ENCODE measurements around the gene LAMTOR5.

Gene LAMTOR5

DNA sequence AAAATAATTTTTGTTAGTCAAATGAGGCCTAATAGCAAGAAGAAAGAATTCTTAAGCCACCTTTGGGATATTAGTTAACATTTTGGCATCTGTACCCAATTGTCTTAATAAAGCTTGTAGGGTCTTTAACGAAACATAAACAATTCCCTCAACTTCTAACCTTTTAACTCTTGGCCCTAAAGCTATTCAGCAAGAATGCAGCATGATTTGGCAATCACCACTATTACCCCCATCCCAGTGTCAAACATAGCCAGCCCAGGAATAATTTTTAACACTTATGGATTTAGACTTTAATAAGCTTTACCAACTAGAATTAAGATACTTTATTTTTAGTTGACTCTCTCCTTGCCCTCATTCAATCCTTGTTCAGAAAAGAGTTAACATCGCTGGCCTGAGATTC lies 14.2 kb downstream of the LAMTOR5 start:
- Histone ChIP-seq H2BK15ac (ENCODE audit: low read length) (no peak overlapping the region), H3K23ac (ENCODE audit: low read depth, low read length, poor library complexity) (no peak overlapping the region), H3K4me2 (ENCODE audit: insufficient read depth, low read length, poor library complexity, severe bottlenecking) (no peak overlapping the region), H3K4me3 (ENCODE audit: low read length in 2 of 2) (no peak overlapping the region), H3K4ac (ENCODE audit: low read length) (no peak overlapping the region), H3K9me3 (replicated peaks in 1 of 2; ENCODE audit: control insufficient read depth in 2 of 2, insufficient read depth in 1 of 2, low read depth in 1 of 2, low read length in 2 of 2) (no peaks in the 10 kb centered on the region), H3K18ac (ENCODE audit: low read length) (no peak overlapping the region), H2BK12ac (ENCODE audit: low read length) (no peak overlapping the region), H3K27me3 (ENCODE audit: control insufficient read depth in 3 of 3, insufficient read depth in 3 of 3, low read depth in 1 of 3, low read length in 3 of 3) (no peaks in the 10 kb centered on the region), H2AK5ac (ENCODE audit: low read depth, low read length) (no peak overlapping the region), H3K79me1 (ENCODE audit: low read depth, low read length) (no peaks in the 10 kb centered on the region), H3K27ac (replicated peaks; ENCODE audit: low read length) (no peak overlapping the region), H2BK120ac (ENCODE audit: low read depth, low read length) (no peak overlapping the region), H3K4me1 (ENCODE audit: control insufficient read depth in 2 of 2, insufficient read depth in 1 of 2, low read depth in 1 of 2, low read length in 2 of 2) (peaks cover 0 to 2% of the 10 kb centered on the region in 2 donors), H4K8ac (ENCODE audit: low read depth, low read length) (no peak overlapping the region), H3K36me3 (replicated peaks in 1 of 2; ENCODE audit: control insufficient read depth in 2 of 2, insufficient read depth in 2 of 2, low read length in 2 of 2) (peaks cover 0 to 21% of the 10 kb centered on the region in 2 donors), H4K91ac (ENCODE audit: low read depth, low read length, poor library complexity) (no peak overlapping the region), H2BK5ac (ENCODE audit: low read length) (no peak overlapping the region), H2AFZ (ENCODE audit: low read length) (no peak overlapping the region), H3K14ac (ENCODE audit: low read length) (no peak overlapping the region), H3K9ac (ENCODE audit: low read depth, low read length, poor library complexity) (no peak overlapping the region)
- no CpG with 5 or more reads among the region's 2 CpGs for WGBS, 2 donors (ENCODE audit: extremely low coverage in 2 of 2, insufficient read length in 2 of 2, insufficient replicate concordance in 1 of 2)
- DNase-seq (ENCODE audit: low spot score) = no peak

DNA sequence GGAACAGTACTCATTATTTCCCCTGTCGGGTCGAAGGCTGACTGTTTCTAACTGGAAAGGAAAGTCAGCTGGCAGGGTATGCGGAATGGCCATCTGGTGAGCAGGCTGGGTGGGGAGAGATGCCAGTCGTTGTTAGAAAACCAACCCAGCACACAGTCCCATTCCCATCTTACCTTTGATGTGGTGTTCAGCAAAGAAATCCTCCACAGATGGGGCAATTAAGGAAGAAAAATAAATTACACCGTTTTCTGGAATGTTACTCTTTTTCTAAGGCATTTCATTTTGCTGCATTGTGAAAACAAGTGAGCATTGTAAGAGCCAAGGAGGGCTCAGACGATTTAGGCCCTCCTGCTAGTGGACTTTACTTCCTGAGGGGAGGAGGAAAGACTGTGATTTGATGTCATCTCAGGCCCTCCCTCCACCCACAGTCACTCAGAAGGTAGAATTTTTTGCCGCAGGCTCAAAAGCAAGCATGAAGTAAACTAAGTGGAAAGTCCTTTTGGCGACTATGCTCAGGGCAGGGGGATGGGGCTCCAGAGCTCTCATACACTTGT lies 16.7 kb downstream of the LAMTOR5 start, which contains the start of gene SLC16A4:
Gene SLC16A4 (minus strand): TSS at position 335 of the 554 bp plus-strand sequence. CDS start 1,703 bp downstream, outside the sequence.
- H2BK15ac ChIP-seq (ENCODE audit: low read length) = no peak within 1 kb of the TSS
- no peak within 1 kb of the TSS for H3K4me3 ChIP-seq (ENCODE audit: low read length in 2 of 2)
- H3K4me1 ChIP-seq (ENCODE audit: control insufficient read depth in 2 of 2, insufficient read depth in 1 of 2, low read depth in 1 of 2, low read length in 2 of 2) = peaks cover 0 to 2% of the 10 kb centered on the region in 2 donors
- H2AK5ac ChIP-seq (ENCODE audit: low read depth, low read length) = no peak within 1 kb of the TSS
- peak within 1 kb of the TSS; percentile 45 for H2AFZ ChIP-seq (ENCODE audit: low read length)
- H2BK120ac ChIP-seq (ENCODE audit: low read depth, low read length) = no peak within 1 kb of the TSS
- no peaks in the 10 kb centered on the region for H3K9me3 ChIP-seq (replicated peaks in 1 of 2; ENCODE audit: control insufficient read depth in 2 of 2, insufficient read depth in 1 of 2, low read depth in 1 of 2, low read length in 2 of 2)
- H4K8ac ChIP-seq (ENCODE audit: low read depth, low read length) = no peak within 1 kb of the TSS
- H2BK12ac ChIP-seq (ENCODE audit: low read length) = no peak within 1 kb of the TSS
- no peak within 1 kb of the TSS for H2BK5ac ChIP-seq (ENCODE audit: low read length)
- DNase-seq (ENCODE audit: low spot score) = no peak
- no peak within 1 kb of the TSS for H3K9ac ChIP-seq (ENCODE audit: low read depth, low read length, poor library complexity)
- no peak within 1 kb of the TSS for H3K4ac ChIP-seq (ENCODE audit: low read length)
- H4K91ac ChIP-seq (ENCODE audit: low read depth, low read length, poor library complexity) = no peak within 1 kb of the TSS
- no peak within 1 kb of the TSS for H3K18ac ChIP-seq (ENCODE audit: low read length)
- peaks cover 0 to 15% of the 10 kb centered on the region in 2 donors for H3K36me3 ChIP-seq (replicated peaks in 1 of 2; ENCODE audit: control insufficient read depth in 2 of 2, insufficient read depth in 2 of 2, low read length in 2 of 2)
- no peak within 1 kb of the TSS for H3K27ac ChIP-seq (replicated peaks; ENCODE audit: low read length)
- H3K4me2 ChIP-seq (ENCODE audit: insufficient read depth, low read length, poor library complexity, severe bottlenecking) = no peak within 1 kb of the TSS
- no peaks in the 10 kb centered on the region for H3K27me3 ChIP-seq (ENCODE audit: control insufficient read depth in 3 of 3, insufficient read depth in 3 of 3, low read depth in 1 of 3, low read length in 3 of 3)
- no peak within 1 kb of the TSS for H3K23ac ChIP-seq (ENCODE audit: low read depth, low read length, poor library complexity)
- H3K79me1 ChIP-seq (ENCODE audit: low read depth, low read length) = no peaks in the 10 kb centered on the region
- WGBS, 2 donors (ENCODE audit: extremely low coverage in 2 of 2, insufficient read length in 2 of 2, insufficient replicate concordance in 1 of 2) = no CpG with 5 or more reads among the region's 8 CpGs
- no peak within 1 kb of the TSS for H3K14ac ChIP-seq (ENCODE audit: low read length)

DNA sequence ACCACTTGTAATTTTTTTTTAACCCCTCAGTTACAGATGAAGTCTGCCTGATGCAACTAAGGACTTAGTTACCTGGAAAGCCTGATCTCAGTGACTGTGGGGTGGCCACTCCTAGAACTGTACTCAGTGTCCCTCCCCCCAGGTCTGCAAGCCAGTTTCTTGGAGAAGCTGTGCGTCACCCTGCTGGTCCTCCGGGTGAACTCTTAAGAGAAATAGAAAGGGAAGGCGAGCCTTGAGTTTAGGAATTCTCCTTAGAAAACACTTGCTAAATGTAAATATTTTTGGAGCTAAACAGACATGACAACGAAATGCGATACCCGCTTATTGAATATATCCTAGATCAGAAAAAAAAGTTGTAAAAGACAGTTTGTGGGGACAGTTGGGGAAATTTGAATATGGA lies 17.4 kb downstream of the LAMTOR5 start:
- H3K14ac ChIP-seq (ENCODE audit: low read length) = no peak overlapping the region
- H3K9ac ChIP-seq (ENCODE audit: low read depth, low read length, poor library complexity) = no peak overlapping the region
- H3K18ac ChIP-seq (ENCODE audit: low read length) = no peak overlapping the region
- no peak overlapping the region for H4K91ac ChIP-seq (ENCODE audit: low read depth, low read length, poor library complexity)
- no peaks in the 10 kb centered on the region for H3K79me1 ChIP-seq (ENCODE audit: low read depth, low read length)
- no CpG with 5 or more reads among the region's 6 CpGs for WGBS, 2 donors (ENCODE audit: extremely low coverage in 2 of 2, insufficient read length in 2 of 2, insufficient replicate concordance in 1 of 2)
- H3K23ac ChIP-seq (ENCODE audit: low read depth, low read length, poor library complexity) = no peak overlapping the region
- no peak for DNase-seq (ENCODE audit: low spot score)
- no peak overlapping the region for H2AFZ ChIP-seq (ENCODE audit: low read length)
- no peak overlapping the region for H2BK12ac ChIP-seq (ENCODE audit: low read length)
- no peak overlapping the region for H3K4ac ChIP-seq (ENCODE audit: low read length)
- no peak overlapping the region for H2BK120ac ChIP-seq (ENCODE audit: low read depth, low read length)
- H3K27ac ChIP-seq (replicated peaks; ENCODE audit: low read length) = no peak overlapping the region
- peaks cover 0 to 2% of the 10 kb centered on the region in 2 donors for H3K4me1 ChIP-seq (ENCODE audit: control insufficient read depth in 2 of 2, insufficient read depth in 1 of 2, low read depth in 1 of 2, low read length in 2 of 2)
- peaks cover 0 to 11% of the 10 kb centered on the region in 2 donors for H3K36me3 ChIP-seq (replicated peaks in 1 of 2; ENCODE audit: control insufficient read depth in 2 of 2, insufficient read depth in 2 of 2, low read length in 2 of 2)
- no peak overlapping the region for H3K4me3 ChIP-seq (ENCODE audit: low read length in 2 of 2)
- H2BK15ac ChIP-seq (ENCODE audit: low read length) = no peak overlapping the region
- H2BK5ac ChIP-seq (ENCODE audit: low read length) = no peak overlapping the region
- no peak overlapping the region for H2AK5ac ChIP-seq (ENCODE audit: low read depth, low read length)
- no peak overlapping the region for H4K8ac ChIP-seq (ENCODE audit: low read depth, low read length)
- H3K27me3 ChIP-seq (ENCODE audit: control insufficient read depth in 3 of 3, insufficient read depth in 3 of 3, low read depth in 1 of 3, low read length in 3 of 3) = no peaks in the 10 kb centered on the region
- no peak overlapping the region for H3K4me2 ChIP-seq (ENCODE audit: insufficient read depth, low read length, poor library complexity, severe bottlenecking)
- H3K9me3 ChIP-seq (replicated peaks in 1 of 2; ENCODE audit: control insufficient read depth in 2 of 2, insufficient read depth in 1 of 2, low read depth in 1 of 2, low read length in 2 of 2) = no peaks in the 10 kb centered on the region

DNA sequence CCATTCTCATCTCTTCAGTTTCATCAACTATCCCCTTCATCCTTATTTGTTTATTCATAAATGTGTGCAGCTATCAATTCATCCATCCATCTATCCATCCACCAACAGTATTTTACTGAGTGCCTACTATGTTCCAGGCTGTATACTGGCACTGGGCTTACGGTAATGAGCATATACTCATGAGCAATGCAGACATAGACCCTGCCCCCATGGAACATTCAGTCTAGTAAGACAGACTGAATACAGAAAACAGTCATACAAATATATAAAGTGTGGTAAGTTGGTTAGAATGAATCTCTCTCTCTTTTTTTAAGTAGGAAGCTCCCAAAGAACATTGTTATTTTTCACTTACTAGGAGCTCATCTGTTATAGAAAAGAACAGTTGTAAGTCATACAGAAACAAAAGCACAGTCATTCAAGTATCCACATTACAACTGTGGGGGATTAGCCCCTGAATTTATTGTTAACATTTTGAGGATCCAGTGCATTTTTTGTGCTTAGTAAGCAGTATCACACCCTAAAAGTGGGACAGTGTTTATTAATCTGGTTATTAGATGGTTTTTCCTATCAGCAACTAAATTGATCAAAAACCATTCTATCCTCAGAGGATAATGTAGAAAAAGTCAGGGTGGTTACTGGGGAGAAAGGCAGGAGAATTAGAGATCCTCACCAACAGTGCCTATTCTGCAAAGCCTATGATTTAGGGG lies 20.3 kb downstream of the LAMTOR5 start:
- Histone ChIP-seq H3K4ac (ENCODE audit: low read length) (no peak overlapping the region), H3K79me1 (ENCODE audit: low read depth, low read length) (no peaks in the 10 kb centered on the region), H4K8ac (ENCODE audit: low read depth, low read length) (no peak overlapping the region), H4K91ac (ENCODE audit: low read depth, low read length, poor library complexity) (no peak overlapping the region), H3K36me3 (replicated peaks in 1 of 2; ENCODE audit: control insufficient read depth in 2 of 2, insufficient read depth in 2 of 2, low read length in 2 of 2) (peaks cover 0 to 8% of the 10 kb centered on the region in 2 donors), H3K27ac (replicated peaks; ENCODE audit: low read length) (no peak overlapping the region), H2AFZ (ENCODE audit: low read length) (no peak overlapping the region), H3K9ac (ENCODE audit: low read depth, low read length, poor library complexity) (no peak overlapping the region), H3K9me3 (replicated peaks in 1 of 2; ENCODE audit: control insufficient read depth in 2 of 2, insufficient read depth in 1 of 2, low read depth in 1 of 2, low read length in 2 of 2) (no peaks in the 10 kb centered on the region), H3K18ac (ENCODE audit: low read length) (no peak overlapping the region), H3K4me2 (ENCODE audit: insufficient read depth, low read length, poor library complexity, severe bottlenecking) (no peak overlapping the region), H2BK5ac (ENCODE audit: low read length) (no peak overlapping the region), H2BK120ac (ENCODE audit: low read depth, low read length) (no peak overlapping the region), H2AK5ac (ENCODE audit: low read depth, low read length) (no peak overlapping the region), H3K14ac (ENCODE audit: low read length) (no peak overlapping the region), H2BK15ac (ENCODE audit: low read length) (no peak overlapping the region), H2BK12ac (ENCODE audit: low read length) (no peak overlapping the region), H3K27me3 (ENCODE audit: control insufficient read depth in 3 of 3, insufficient read depth in 3 of 3, low read depth in 1 of 3, low read length in 3 of 3) (no peaks in the 10 kb centered on the region), H3K23ac (ENCODE audit: low read depth, low read length, poor library complexity) (no peak overlapping the region), H3K4me3 (ENCODE audit: low read length in 2 of 2) (no peak overlapping the region), H3K4me1 (ENCODE audit: control insufficient read depth in 2 of 2, insufficient read depth in 1 of 2, low read depth in 1 of 2, low read length in 2 of 2) (peaks cover 0 to 2% of the 10 kb centered on the region in 2 donors)
- WGBS, 2 donors (ENCODE audit: extremely low coverage in 2 of 2, insufficient read length in 2 of 2, insufficient replicate concordance in 1 of 2) = no CpG with 5 or more reads among the region's 1 CpG
- DNase-seq (ENCODE audit: low spot score) = no peak
